Right ventricle myocardium inferior (tissue), 1 donor: Measurements from ENCODE around the gene MMUT. TPM values are rescaled to one million over a fixed set of nuclear protein-coding genes. Genes with fewer than 3 reads are reported as not detected.
"Not testable (repeated sequence)": the region's sequence is repeated elsewhere in the genome, so short reads cannot be mapped to it uniquely, and the experiment has no call there.

ENCODE experiments used
- ATAC-seq: fragments of 200-7000 bp; cut with Tn5 transposase; one replicate; pipeline ENCODE4 v1.9.1; 2020; ENCODE audit warnings: mild to moderate bottlenecking, moderate library complexity
- DNase-seq: peaks from one replicate; pipeline ENCODE4 v3.0.0; 2021; ENCODE audit errors: missing footprints
- intact Hi-C: fragments of 100-400 bp; cut with DNase I; formaldehyde crosslinking; loops from one replicate; pipeline ENCODE4 v1.11.0; 2022
- total RNA-seq: library from RNA; stranded (reverse); fragmentation: NEBNext Ultra II Directional; extraction: Animal tissue kit (Norgen Biotek cat#: 25700); gene quantifications from one replicate; pipeline ENCODE4 v1.2.1, GENCODE V29; 2021
- donor health status: DM: no; HTN: yes; CAD: no; lungs with severe emphysema.

The MMUT gene
- total RNA-seq, 1 donor from 2014 or later, result 32.7 TPM

- intact Hi-C loops, result no loop called here
- DNase-seq, result no peak
- ATAC-seq, result no peak
Measured at GRCh38 chr6:49453221-49453620, 9.8 kb downstream of the MMUT start.

GRCh38 chr6:49430866-49431265 lies 32.2 kb downstream of the MMUT start:
- DNase-seq, result no peak
- intact Hi-C loops, result no loop called here
- ATAC-seq, result no peak

GRCh38 chr6:49430187-49430586 lies 32.9 kb downstream of the MMUT start:
- DNase-seq (no peak), ATAC-seq (no peak)
- intact Hi-C loops, result no loop called here

- intact Hi-C loops, result no loop called here
- no peak for ATAC-seq
- DNase-seq, result no peak
Measured at GRCh38 chr6:49423817-49424216, 39.2 kb downstream of the MMUT start.

GRCh38 chr6:49416195-49416594 lies 46.9 kb downstream of the MMUT start:
- no peak for DNase-seq
- intact Hi-C loops, result no loop called here
- no peak for ATAC-seq

GRCh38 chr6:49415358-49415757 lies 47.7 kb downstream of the MMUT start:
- DNase-seq (no peak), ATAC-seq (no peak)
- intact Hi-C loops, result no loop called here

- no peak for ATAC-seq
- no peak for DNase-seq
- intact Hi-C loops, result no loop called here
Measured at GRCh38 chr6:49410564-49410963, 52.5 kb downstream of the MMUT start.

GRCh38 chr6:49409951-49410542 lies 53.0 kb downstream of the MMUT start:
- DNase-seq, result no peak
- peak; percentile 60 for ATAC-seq
- intact Hi-C loops, result loop anchor here (5.0 kb wide), 1 partner anchor 238 kb away; no protein-coding TSS in a partner anchor

GRCh38 chr6:49406250-49406970 lies 56.6 kb downstream of the MMUT start:
- no peak for ATAC-seq
- intact Hi-C loops, result loop anchor here (5.0 kb wide), 1 partner anchor 234 kb away; no protein-coding TSS in a partner anchor
- DNase-seq, result no peak

- intact Hi-C loops, result no loop called here
- ATAC-seq (no peak), DNase-seq (no peak)
Measured at GRCh38 chr6:49401063-49401462, 62.0 kb downstream of the MMUT start.

GRCh38 chr6:49386667-49387508 lies 76.2 kb downstream of the MMUT start:
- intact Hi-C loops, ATAC-seq, DNase-seq: not testable (repeated sequence)

GRCh38 chr6:49384904-49385303 lies 78.1 kb downstream of the MMUT start:
- DNase-seq, result no peak
- ATAC-seq, result no peak
- intact Hi-C loops, result no loop called here

Other genes starting within 250 kb of the MMUT start
- 4.3 TPM for gene CENPQ, start 117 bp upstream of the MMUT start, total RNA-seq
- gene GLYATL3, start 36.7 kb upstream of the MMUT start, total RNA-seq, result not detected
- gene C6orf141, start 87.4 kb upstream of the MMUT start, total RNA-seq, result not detected
- gene RHAG, start 173.6 kb upstream of the MMUT start, total RNA-seq, result 0.76 TPM